Measurements from ENCODE around the gene KRT16.

- no peak for TF ChIP-seq CTCF (optimal IDR thresholded peaks at IDR 0.05 in 1 of 3, IDR thresholded peaks at IDR 0.05 in 1 of 3, conservative IDR thresholded peaks at IDR 0.05 in 1 of 3; ENCODE audit: extremely low read depth in 1 of 3, insufficient read depth in 2 of 3, low read length in 3 of 3)
- no peak for TF ChIP-seq EZH2 (IDR thresholded peaks at IDR 0.05; ENCODE audit: low read length)
Observed at GRCh38 chr17:41651625-41652460, 39.3 kb upstream of the KRT16 start.
